K562 (cell line): ENCODE results near the gene ZNF768. TPM values are rescaled to one million over a fixed set of nuclear protein-coding genes. Genes with fewer than 3 reads are reported as not detected.

ENCODE experiments used
- ASH1L ChIP-seq: fragments of 450-650 bp; IDR thresholded peaks from 2 replicates; pipeline ENCODE4 v1.6.1; 2018; ENCODE audit warnings: borderline replicate concordance, mild to moderate bottlenecking, low read depth; ENCODE audit not compliant: partially characterized antibody
- BCOR ChIP-seq: fragments of 450-650 bp; IDR thresholded peaks from 2 replicates; pipeline ENCODE4 v1.6.1; 2016
- BRF2 ChIP-seq: IDR thresholded peaks from 3 replicates; pipeline ENCODE4 v1.6.1; 2011; ENCODE audit warnings: borderline replicate concordance, mild to moderate bottlenecking; ENCODE audit not compliant: insufficient read length, insufficient read depth
- CBFB ChIP-seq: sonication (generic); formaldehyde crosslinking; IDR thresholded peaks from 2 replicates; pipeline ENCODE4 v1.4.0; 2020; ENCODE audit warnings: mild to moderate bottlenecking, missing genetic modification reagents
- ELK1 ChIP-seq: sonication (generic); formaldehyde crosslinking; IDR thresholded peaks from 2 replicates; pipeline ENCODE4 v1.8.1; 2022; ENCODE audit warnings: missing genetic modification reagents
- EZH2 ChIP-seq: IDR thresholded peaks from 2 replicates; pipeline ENCODE4 v1.6.1; 2012; ENCODE audit warnings: low read depth, mild to moderate bottlenecking, inconsistent platforms, low read length, borderline replicate concordance
- KDM2B ChIP-seq: fragments of 250-450 bp; sonication (Bioruptor Pico); IDR thresholded peaks from 2 replicates; pipeline ENCODE4 v1.8.0; 2021; ENCODE audit warnings: mild to moderate bottlenecking, moderate library complexity
- NBN ChIP-seq: fragments of 450-650 bp; IDR thresholded peaks from 2 replicates; pipeline ENCODE4 v1.6.1; 2016; ENCODE audit warnings: low read depth, mild to moderate bottlenecking
- ZMIZ1 ChIP-seq, 2 experiments: fragments of 150-350 bp in 1 of 2; IDR thresholded peaks; 2 replicates each; pipeline ENCODE4 v1.6.1; 2012 to 2016; ENCODE audit warnings: low read depth in 2 of 2, low read length in 2 of 2, mild to moderate bottlenecking in 1 of 2, moderate library complexity in 1 of 2
- ZNF444 ChIP-seq: fragments of 250-450 bp; sonication (Bioruptor Pico); IDR thresholded peaks from 2 replicates; pipeline ENCODE4 v1.4.0; 2020; ENCODE audit warnings: mild to moderate bottlenecking, moderate library complexity
- ZNF778 ChIP-seq: fragments of 450-650 bp; formaldehyde crosslinking; IDR thresholded peaks from 2 replicates; pipeline ENCODE4 v1.4.0; 2020; ENCODE audit warnings: mild to moderate bottlenecking, moderate library complexity
- polyA plus RNA-seq, 8 experiments: library from polyadenylated mRNA; depleted of rRNA in 4 of 8; stranded (reverse) in 5 of 8; unstranded in 3 of 8; fragments of >200 nt; fragmentation: Nextera tagmentation in 2 of 8; fragmentation: Illumina TruSeq in 1 of 8; extraction: Ambion mirVana in 2 of 8; extraction: Trizol in 1 of 8; gene quantifications; 2 replicates each; pipeline versions ENCODE4 v1.2.1 to v1.2.3, GENCODE V29; 2011 to 2014; ENCODE audit warnings: inconsistent platforms in 1 of 8, missing spikeins in 1 of 8
- total RNA-seq, 7 experiments: library from RNA; depleted of rRNA in 6 of 7; stranded (reverse); fragments of >200 nt in 6 of 7; fragmentation: Illumina TruSeq in 2 of 7; extraction: Trizol in 2 of 7; gene quantifications; 2 replicates each; pipeline versions ENCODE4 v1.2.1 to v1.2.3, GENCODE V29; 2011 to 2021; ENCODE audit warnings: low replicate concordance in 1 of 7
- TF ChIP-seq, protein P1 (sequence below), 2 experiments: IDR thresholded peaks in 1 of 2; conservative IDR thresholded peaks in 1 of 2; 2 replicates each; pipeline ENCODE4 v1.6.1; 2016; ENCODE audit warnings: low read depth in 2 of 2, mild to moderate bottlenecking in 1 of 2, missing compliant biosample characterization in 1 of 2, missing genetic modification characterization in 1 of 2, moderate library complexity in 1 of 2
- TF ChIP-seq, protein P2 (sequence below): sonication (generic); formaldehyde crosslinking; IDR thresholded peaks from 2 replicates; pipeline ENCODE4 v1.8.0; 2022; ENCODE audit warnings: mild to moderate bottlenecking, missing genetic modification reagents
- TF ChIP-seq, protein P3 (sequence below): sonication (generic); formaldehyde crosslinking; IDR thresholded peaks from 2 replicates; pipeline ENCODE4 v1.9.0; 2022; ENCODE audit warnings: mild to moderate bottlenecking, missing genetic modification reagents

The ZNF768 gene
- total and polyA plus RNA-seq, 9 of the 15 experiments (the other 6 are each of a cell fraction or from before 2014, with no cell fraction given) = 0.13 to 50.7 (median 26.9) TPM

GRCh38 chr16:30555315-30556124 lies 29.2 kb upstream of the ZNF768 start (continued):
- TF ChIP-seq, protein P1, sequence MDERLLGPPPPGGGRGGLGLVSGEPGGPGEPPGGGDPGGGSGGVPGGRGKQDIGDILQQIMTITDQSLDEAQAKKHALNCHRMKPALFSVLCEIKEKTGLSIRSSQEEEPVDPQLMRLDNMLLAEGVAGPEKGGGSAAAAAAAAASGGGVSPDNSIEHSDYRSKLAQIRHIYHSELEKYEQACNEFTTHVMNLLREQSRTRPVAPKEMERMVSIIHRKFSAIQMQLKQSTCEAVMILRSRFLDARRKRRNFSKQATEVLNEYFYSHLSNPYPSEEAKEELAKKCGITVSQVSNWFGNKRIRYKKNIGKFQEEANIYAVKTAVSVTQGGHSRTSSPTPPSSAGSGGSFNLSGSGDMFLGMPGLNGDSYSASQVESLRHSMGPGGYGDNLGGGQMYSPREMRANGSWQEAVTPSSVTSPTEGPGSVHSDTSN (CRISPR knock-in tag; IDR thresholded peaks at IDR 0.05; ENCODE audit: low read depth) = no peak
- TF ChIP-seq, protein P1 (tag; conservative IDR thresholded peaks at IDR 0.05; ENCODE audit: low read depth) = no peak
- TF ChIP-seq KDM2B (CRISPR knock-in tag) = no peak
- TF ChIP-seq ZNF778 (CRISPR knock-in tag) = no peak
- TF ChIP-seq ZNF444 (CRISPR knock-in tag) = no peak
- TF ChIP-seq, protein P2, sequence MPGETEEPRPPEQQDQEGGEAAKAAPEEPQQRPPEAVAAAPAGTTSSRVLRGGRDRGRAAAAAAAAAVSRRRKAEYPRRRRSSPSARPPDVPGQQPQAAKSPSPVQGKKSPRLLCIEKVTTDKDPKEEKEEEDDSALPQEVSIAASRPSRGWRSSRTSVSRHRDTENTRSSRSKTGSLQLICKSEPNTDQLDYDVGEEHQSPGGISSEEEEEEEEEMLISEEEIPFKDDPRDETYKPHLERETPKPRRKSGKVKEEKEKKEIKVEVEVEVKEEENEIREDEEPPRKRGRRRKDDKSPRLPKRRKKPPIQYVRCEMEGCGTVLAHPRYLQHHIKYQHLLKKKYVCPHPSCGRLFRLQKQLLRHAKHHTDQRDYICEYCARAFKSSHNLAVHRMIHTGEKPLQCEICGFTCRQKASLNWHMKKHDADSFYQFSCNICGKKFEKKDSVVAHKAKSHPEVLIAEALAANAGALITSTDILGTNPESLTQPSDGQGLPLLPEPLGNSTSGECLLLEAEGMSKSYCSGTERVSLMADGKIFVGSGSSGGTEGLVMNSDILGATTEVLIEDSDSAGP (CRISPR knock-in tag) = no peak
- no peak for TF ChIP-seq ASH1L
- no peak for TF ChIP-seq BRF2
- no peak for TF ChIP-seq ZMIZ1 (IDR thresholded peaks at IDR 0.05; ENCODE audit: low read depth in 2 of 2, low read length in 2 of 2)
- no peak for TF ChIP-seq ELK1 (CRISPR knock-in tag)
- no peak for TF ChIP-seq CBFB (CRISPR knock-in tag)
- no peak for TF ChIP-seq BCOR
- TF ChIP-seq, protein P3, sequence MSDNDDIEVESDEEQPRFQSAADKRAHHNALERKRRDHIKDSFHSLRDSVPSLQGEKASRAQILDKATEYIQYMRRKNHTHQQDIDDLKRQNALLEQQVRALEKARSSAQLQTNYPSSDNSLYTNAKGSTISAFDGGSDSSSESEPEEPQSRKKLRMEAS = no peak
- TF ChIP-seq NBN = no peak
- no peak for TF ChIP-seq EZH2
